HUES48 (cell line): ENCODE measurements around the gene SLC34A1.

Source experiments
- H3K27ac ChIP-seq: one replicate; pipeline ENCODE4 v1.7.0; 2013; ENCODE audit warnings: low read depth, low read length, inconsistent platforms
- H3K27me3 ChIP-seq: 2 replicates; pipeline ENCODE4 v1.6.1; 2013; ENCODE audit warnings: mild to moderate bottlenecking, low read length; ENCODE audit not compliant: control insufficient read depth, insufficient read depth
- H3K36me3 ChIP-seq: 2 replicates; pipeline ENCODE4 v1.6.1; 2013; ENCODE audit warnings: low read length; ENCODE audit not compliant: control insufficient read depth, insufficient read depth
- H3K4me1 ChIP-seq: 2 replicates; pipeline ENCODE4 v1.6.1; 2013; ENCODE audit warnings: mild to moderate bottlenecking, low read length; ENCODE audit not compliant: control insufficient read depth, insufficient read depth
- H3K4me3 ChIP-seq: 2 replicates; pipeline ENCODE4 v1.5.1; 2013; ENCODE audit warnings: mild to moderate bottlenecking, low read depth, low read length
- H3K9ac ChIP-seq: 2 replicates; pipeline ENCODE4 v1.6.1; 2013; ENCODE audit warnings: mild to moderate bottlenecking, low read depth, low read length, moderate library complexity
- H3K9me3 ChIP-seq: 2 replicates; pipeline ENCODE4 v1.6.1; 2013; ENCODE audit warnings: low read length; ENCODE audit not compliant: control insufficient read depth, insufficient read depth

SLC34A1 gene

GRCh38 chr5:177362610-177363507, 21.4 kb upstream of the SLC34A1 start:
- H3K36me3 ChIP-seq: no peaks in the 10 kb centered on the region
- peak overlapping the region; percentile 4 for H3K27ac ChIP-seq
- peaks cover 17% of the 10 kb centered on the region for H3K4me1 ChIP-seq
- H3K27me3 ChIP-seq: peaks cover 8% of the 10 kb centered on the region
- peak overlapping the region; percentile 41; the same call in 1 of the 2 replicates for H3K9ac ChIP-seq
- no peaks in the 10 kb centered on the region for H3K9me3 ChIP-seq
- H3K4me3 ChIP-seq: peak overlapping the region; percentile 76

DNA sequence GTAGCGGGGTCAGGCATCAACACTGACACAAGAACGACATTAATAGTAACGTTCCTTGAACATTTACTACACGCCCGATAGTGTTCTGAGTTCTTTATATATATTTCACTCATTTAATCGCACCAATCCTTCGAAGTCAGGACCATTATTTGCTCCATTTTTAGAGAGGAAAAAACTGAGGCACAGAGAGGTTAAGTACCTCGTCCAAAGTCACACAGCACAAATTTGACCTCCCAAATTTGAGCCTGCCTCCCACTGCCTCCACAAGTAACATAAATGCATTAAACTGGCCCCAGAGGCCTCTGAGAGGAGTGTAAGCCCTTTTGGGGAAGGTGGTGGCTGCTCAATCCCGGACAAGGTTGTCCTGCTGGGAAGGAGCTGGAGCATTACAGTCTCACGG, 20.7 kb upstream of the SLC34A1 start:
- H3K9ac ChIP-seq: no peak overlapping the region
- no peaks in the 10 kb centered on the region for H3K9me3 ChIP-seq
- no peak overlapping the region for H3K27ac ChIP-seq
- H3K4me1 ChIP-seq: peaks cover 17% of the 10 kb centered on the region
- H3K4me3 ChIP-seq: peak overlapping the region; percentile 76
- peaks cover 15% of the 10 kb centered on the region for H3K27me3 ChIP-seq
- H3K36me3 ChIP-seq: no peaks in the 10 kb centered on the region

GRCh38 chr5:177364159-177364962, 19.9 kb upstream of the SLC34A1 start:
- Histone ChIP-seq H3K9me3 (no peaks in the 10 kb centered on the region), H3K36me3 (no peaks in the 10 kb centered on the region), H3K4me1 (peaks cover 17% of the 10 kb centered on the region), H3K4me3 (no peak overlapping the region), H3K27me3 (peaks cover 17% of the 10 kb centered on the region), H3K27ac (no peak overlapping the region), H3K9ac (no peak overlapping the region)

DNA sequence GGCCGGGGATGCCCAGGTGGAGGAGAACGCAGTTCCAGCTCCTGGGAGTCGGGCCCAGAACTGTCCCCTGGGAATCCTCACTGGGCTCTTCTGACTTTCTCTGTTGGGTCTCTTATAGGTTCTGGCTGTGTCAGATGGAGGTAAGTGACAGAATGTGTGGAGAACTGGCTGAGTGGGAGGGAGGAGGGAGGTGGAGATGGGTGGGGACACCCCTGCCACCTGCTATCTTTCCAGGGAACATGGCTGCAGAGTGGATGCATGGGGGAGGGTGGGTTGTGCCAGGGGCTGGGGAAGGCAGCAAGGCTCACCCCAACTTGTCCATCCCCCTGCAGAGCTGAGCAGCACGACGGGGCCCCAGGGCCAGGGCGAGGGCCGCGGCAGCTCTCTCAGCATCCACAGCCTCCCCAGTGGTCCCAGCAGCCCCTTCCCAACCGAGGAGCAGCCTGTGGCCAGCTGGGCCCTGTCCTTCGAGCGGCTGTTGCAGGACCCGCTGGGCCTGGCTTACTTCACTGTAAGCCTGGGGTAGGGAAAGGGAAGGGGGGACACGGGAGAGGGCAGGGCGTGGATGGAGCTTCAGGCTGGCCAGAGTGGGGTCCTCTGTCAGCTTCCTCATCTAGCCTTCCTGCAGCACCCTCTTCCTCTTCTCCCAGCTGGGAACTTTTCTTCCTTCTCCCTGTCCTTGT, 18.2 kb upstream of the SLC34A1 start:
- H3K4me3 ChIP-seq: peak overlapping the region; percentile 75
- H3K4me1 ChIP-seq: peaks cover 23% of the 10 kb centered on the region
- H3K27ac ChIP-seq: peak overlapping the region; percentile 89
- H3K9me3 ChIP-seq: no peaks in the 10 kb centered on the region
- H3K36me3 ChIP-seq: no peaks in the 10 kb centered on the region
- H3K9ac ChIP-seq: peak overlapping the region; percentile 43; the same call in 1 of the 2 replicates
- H3K27me3 ChIP-seq: peaks cover 17% of the 10 kb centered on the region

GRCh38 chr5:177366528-177367322, 17.5 kb upstream of the SLC34A1 start:
- Histone ChIP-seq H3K36me3 (no peaks in the 10 kb centered on the region), H3K27ac (peak overlapping the region; percentile 89), H3K27me3 (peaks cover 17% of the 10 kb centered on the region), H3K4me1 (peaks cover 27% of the 10 kb centered on the region), H3K9me3 (no peaks in the 10 kb centered on the region), H3K9ac (peak overlapping the region; percentile 71), H3K4me3 (peak overlapping the region; percentile 75)

DNA sequence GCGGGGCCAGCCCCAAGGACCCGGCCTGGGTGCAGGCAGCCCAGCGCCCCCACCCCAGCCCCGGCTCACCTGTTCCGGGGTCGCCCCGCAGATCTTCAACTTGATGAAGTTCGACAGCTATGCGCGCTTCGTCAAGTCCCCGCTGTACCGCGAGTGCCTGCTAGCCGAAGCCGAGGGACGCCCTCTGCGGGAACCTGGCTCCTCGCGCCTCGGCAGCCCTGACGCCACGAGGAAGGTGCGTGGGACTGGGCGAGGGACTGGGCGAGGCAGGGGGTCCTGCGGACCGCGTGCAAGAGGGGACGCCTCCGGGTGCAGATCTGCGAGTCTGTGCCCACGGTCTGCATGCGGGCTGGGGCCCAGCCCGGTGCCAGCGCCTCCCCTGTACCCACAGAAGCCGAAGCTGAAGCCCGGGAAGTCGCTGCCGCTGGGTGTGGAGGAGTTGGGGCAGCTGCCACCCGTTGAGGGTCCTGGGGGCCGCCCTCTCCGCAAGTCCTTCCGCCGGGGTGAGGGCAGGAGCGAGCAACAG, 16.8 kb upstream of the SLC34A1 start:
- Histone ChIP-seq H3K36me3 (peaks cover 5% of the 10 kb centered on the region; the same call in 1 of the 2 replicates), H3K4me3 (peak overlapping the region; percentile 75), H3K9me3 (no peaks in the 10 kb centered on the region), H3K9ac (no peak overlapping the region), H3K4me1 (peaks cover 21% of the 10 kb centered on the region), H3K27ac (no peak overlapping the region), H3K27me3 (peaks cover 15% of the 10 kb centered on the region)

GRCh38 chr5:177367981-177368868, 16.0 kb upstream of the SLC34A1 start:
- Histone ChIP-seq H3K36me3 (peaks cover 5% of the 10 kb centered on the region; the same call in 1 of the 2 replicates), H3K9me3 (no peaks in the 10 kb centered on the region), H3K27me3 (peaks cover 15% of the 10 kb centered on the region), H3K27ac (no peak overlapping the region), H3K4me1 (peaks cover 16% of the 10 kb centered on the region), H3K4me3 (no peak overlapping the region; the same call in 1 of the 2 replicates), H3K9ac (no peak overlapping the region)

DNA sequence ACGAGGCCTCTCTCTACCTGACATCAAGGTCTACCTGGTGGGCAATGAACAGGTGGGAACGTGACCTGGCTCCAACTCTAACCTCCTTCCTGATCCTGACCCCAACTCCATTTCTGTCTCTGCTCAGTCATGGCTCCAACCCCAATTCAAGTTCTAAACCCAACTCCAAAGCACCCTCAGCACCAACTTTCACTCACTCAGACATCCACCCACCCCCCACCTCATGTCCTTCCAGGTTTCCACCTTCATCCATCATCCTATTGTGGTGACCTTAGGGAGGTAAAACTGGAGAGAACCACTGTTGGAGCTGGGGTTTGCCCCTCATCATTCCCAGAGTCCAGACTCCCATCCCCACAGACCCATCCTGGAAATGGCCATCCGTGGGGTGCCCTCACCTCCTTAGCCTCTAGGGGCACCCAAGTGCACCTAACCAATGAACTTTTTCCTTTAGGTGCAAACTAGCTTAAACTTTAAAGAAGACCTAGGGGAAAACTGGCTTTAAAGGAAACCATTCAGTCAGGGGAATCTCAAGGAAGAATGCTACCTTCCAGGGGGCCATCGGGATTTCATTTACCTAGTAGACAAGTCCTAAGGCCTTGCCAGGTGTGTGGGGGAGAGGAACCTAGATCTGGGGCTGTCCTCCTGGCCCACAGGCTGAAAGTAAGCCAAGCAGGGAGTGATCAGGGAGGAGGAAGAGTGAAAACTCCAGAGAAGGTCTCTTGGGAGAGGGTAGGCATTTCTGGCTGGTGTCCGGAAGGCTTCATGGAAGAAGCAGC, 15.2 kb upstream of the SLC34A1 start:
- Histone ChIP-seq H3K27ac (no peak overlapping the region), H3K4me3 (no peak overlapping the region), H3K9ac (no peak overlapping the region), H3K27me3 (peaks cover 15% of the 10 kb centered on the region), H3K4me1 (peaks cover 20% of the 10 kb centered on the region), H3K36me3 (peaks cover 5% of the 10 kb centered on the region; the same call in 1 of the 2 replicates), H3K9me3 (no peaks in the 10 kb centered on the region)
